Fibroblast of lung (primary cell): Measurements from ENCODE around the gene ART1. TPM values are rescaled to one million over a fixed set of nuclear protein-coding genes. Genes with fewer than 3 reads are reported as not detected.
"Not testable (repeated sequence)": the region's sequence is repeated elsewhere in the genome, so short reads cannot be mapped to it uniquely, and the experiment has no call there.

Experiments
- DNase-seq, 2 donors: peaks; one replicate each; pipeline versions ENCODE4 v3.0.0 to v3.0.0-alpha.2; 2010; ENCODE audit warnings: low read depth in 2 of 2
- H2AFZ ChIP-seq: 2 replicates; pipeline ENCODE4 v1.5.1; 2012; ENCODE audit warnings: low read length, control low read depth, inconsistent platforms
- H3K27ac ChIP-seq: 2 replicates; pipeline ENCODE4 v1.5.1; 2011; ENCODE audit warnings: low read length, control low read depth; ENCODE audit not compliant: insufficient read depth
- H3K27me3 ChIP-seq: 2 replicates; pipeline ENCODE4 v1.5.1; 2011; ENCODE audit warnings: mild to moderate bottlenecking, low read length; ENCODE audit not compliant: control insufficient read depth, insufficient read depth
- H3K36me3 ChIP-seq: 2 replicates; pipeline ENCODE4 v1.5.1; 2011; ENCODE audit warnings: low read length; ENCODE audit not compliant: control insufficient read depth, insufficient read depth
- H3K4me1 ChIP-seq: 2 replicates; pipeline ENCODE4 v1.5.1; 2011; ENCODE audit warnings: low read length; ENCODE audit not compliant: control insufficient read depth, insufficient read depth; ENCODE audit errors: extremely low read depth
- H3K4me2 ChIP-seq: 2 replicates; pipeline ENCODE4 v1.5.1; 2011; ENCODE audit warnings: low read length, control low read depth; ENCODE audit not compliant: insufficient read depth; ENCODE audit errors: extremely low read depth
- H3K4me3 ChIP-seq, 4 experiments: fragments of 200-600 bp in 1 of 4; sonication (generic) in 1 of 4; replicated peaks in 1 of 4; 2 replicates each; pipeline ENCODE4 v1.5.1; 2011 to 2016; ENCODE audit warnings: low read length in 4 of 4, low read depth in 3 of 4, mild to moderate bottlenecking in 3 of 4, control low read depth in 2 of 4, inconsistent platforms in 1 of 4, mixed read lengths in 1 of 4; ENCODE audit not compliant: insufficient read depth in 1 of 4; ENCODE audit errors: control extremely low read depth in 1 of 4
- H3K79me2 ChIP-seq: 2 replicates; pipeline ENCODE4 v1.5.1; 2012; ENCODE audit warnings: mild to moderate bottlenecking, low read length, inconsistent platforms; ENCODE audit not compliant: control insufficient read depth, insufficient read depth
- H3K9ac ChIP-seq: 2 replicates; pipeline ENCODE4 v1.5.1; 2011; ENCODE audit warnings: mild to moderate bottlenecking, low read length, control low read depth; ENCODE audit not compliant: insufficient read depth
- H3K9me3 ChIP-seq: 2 replicates; pipeline ENCODE4 v1.5.1; 2012; ENCODE audit warnings: low read depth, low read length; ENCODE audit not compliant: control insufficient read depth, insufficient read depth
- H4K20me1 ChIP-seq: 2 replicates; pipeline ENCODE4 v1.5.1; 2011; ENCODE audit warnings: low read length; ENCODE audit not compliant: control insufficient read depth, insufficient read depth; ENCODE audit errors: extremely low read depth
- CTCF ChIP-seq, 2 donors: IDR thresholded peaks in 1 of 2; conservative IDR thresholded peaks in 1 of 2; 1 replicate in 1 of 2; 2 replicates in 1 of 2; pipeline ENCODE4 v1.5.1; 2011 to 2012; ENCODE audit warnings: low read length in 2 of 2, control low read depth in 1 of 2, inconsistent platforms in 1 of 2, low read depth in 1 of 2, mild to moderate bottlenecking in 1 of 2
- EZH2 ChIP-seq: IDR thresholded peaks from 2 replicates; pipeline ENCODE4 v1.5.1; 2012; ENCODE audit warnings: low read length, control low read depth, mild to moderate bottlenecking; ENCODE audit errors: missing control alignments
- polyA minus RNA-seq: library from RNA; depleted of rRNA, polyadenylated mRNA; stranded (reverse); fragments of >200 nt; gene quantifications from 2 replicates; pipeline ENCODE4 v1.2.3, GENCODE V29; 2011; ENCODE audit warnings: low replicate concordance
- polyA plus RNA-seq, 2 donors: library from polyadenylated mRNA; depleted of rRNA in 1 of 2; stranded (reverse) in 1 of 2; unstranded in 1 of 2; fragments of >200 nt; gene quantifications; 2 replicates each; pipeline ENCODE4 v1.2.1, GENCODE V29; 2011 to 2012; ENCODE audit warnings: missing spikeins in 1 of 2
- total RNA-seq: library from RNA; depleted of rRNA; stranded (reverse); fragments of >200 nt; gene quantifications from 2 replicates; pipeline ENCODE4 v1.2.1, GENCODE V29; 2014

ART1 gene
- total RNA-seq (not detected in 2 replicates), polyA plus RNA-seq (not detected in 2 replicates), polyA minus RNA-seq (not detected in 2 replicates)
- not detected in 2 replicates for polyA plus RNA-seq (2012)

- peaks cover 4% of the 10 kb centered on the region for H3K27me3 ChIP-seq
- no peak within 1 kb of the TSS for H3K9ac ChIP-seq
- H3K4me2 ChIP-seq = no peak within 1 kb of the TSS
Observed at GRCh38 chr11:3644817-3645235, at the start of gene ART1. ART1 (plus strand) TSS chr11:3645128; CDS start chr11:3659214, 14,086 bp downstream.

GRCh38 chr11:3597743-3598142 is 47.2 kb upstream of the ART1 start:
- H3K9ac ChIP-seq, H4K20me1 ChIP-seq, DNase-seq, H3K4me3 ChIP-seq, H3K4me1 ChIP-seq, H3K79me2 ChIP-seq, H3K27me3 ChIP-seq, H3K27ac ChIP-seq, H3K36me3 ChIP-seq, H2AFZ ChIP-seq, H3K4me2 ChIP-seq, H3K9me3 ChIP-seq: not testable (repeated sequence)

More at GRCh38 chr11:3644817-3645235, at the start of gene ART1:
- no peak within 1 kb of the TSS for H2AFZ ChIP-seq
- H3K27ac ChIP-seq = no peak within 1 kb of the TSS
- TF ChIP-seq CTCF (conservative IDR thresholded peaks at IDR 0.05 in 1 of 2, IDR thresholded peaks at IDR 0.05 in 1 of 2; ENCODE audit: low read depth in 1 of 2, low read length in 2 of 2) (no peak), EZH2 (no peak)
- no peaks in the 10 kb centered on the region for H3K4me1 ChIP-seq
- no peaks in the 10 kb centered on the region for H3K36me3 ChIP-seq
- no peak within 1 kb of the TSS for H3K4me3 ChIP-seq
- no peaks in the 10 kb centered on the region for H3K9me3 ChIP-seq
- no peaks in the 10 kb centered on the region for H3K79me2 ChIP-seq
- no peak for DNase-seq
- no peaks in the 10 kb centered on the region for H4K20me1 ChIP-seq

- not testable (repeated sequence) for H3K79me2 ChIP-seq
Observed at GRCh38 chr11:3600201-3600600, 44.7 kb upstream of the ART1 start.

GRCh38 chr11:3604167-3604566 is 40.8 kb upstream of the ART1 start:
- no peak overlapping the region for H3K4me2 ChIP-seq
- no peak for DNase-seq

More at GRCh38 chr11:3600201-3600600, 44.7 kb upstream of the ART1 start:
- not testable (repeated sequence) for H2AFZ ChIP-seq, H3K9me3 ChIP-seq, H3K27me3 ChIP-seq, H3K4me3 ChIP-seq, H3K27ac ChIP-seq, H3K36me3 ChIP-seq, H3K4me1 ChIP-seq, H4K20me1 ChIP-seq, H3K4me2 ChIP-seq, DNase-seq, H3K9ac ChIP-seq

More at GRCh38 chr11:3604167-3604566, 40.8 kb upstream of the ART1 start:
- Histone ChIP-seq H3K79me2 (no peaks in the 10 kb centered on the region), H4K20me1 (no peaks in the 10 kb centered on the region), H3K4me1 (no peaks in the 10 kb centered on the region), H3K27ac (no peak overlapping the region), H3K4me3 (no peak overlapping the region), H3K9me3 (no peaks in the 10 kb centered on the region), H3K27me3 (peaks cover 2% of the 10 kb centered on the region), H3K9ac (no peak overlapping the region), H2AFZ (no peak overlapping the region), H3K36me3 (no peaks in the 10 kb centered on the region)
- TF ChIP-seq EZH2 (no peak), CTCF (conservative IDR thresholded peaks at IDR 0.05 in 1 of 2, IDR thresholded peaks at IDR 0.05 in 1 of 2; ENCODE audit: low read depth in 1 of 2, low read length in 2 of 2) (no peak)
